K562 (cell line): ENCODE results near the gene MACROD2. TPM values are rescaled to one million over a fixed set of nuclear protein-coding genes. Genes with fewer than 3 reads are reported as not detected.

Source experiments
- ATAC-seq: fragments of 200-7000 bp; cut with Tn5 transposase; 3 replicates; pipeline ENCODE4 v1.9.1; 2020; ENCODE audit warnings: moderate library complexity
- BruUV-seq: library from RNA; stranded (reverse); fragments of 400-500 nt; replicated peaks from 2 replicates; lab custom pipeline; 2021; lab: Mats Ljungman, UMichigan
- CTCF ChIA-PET: fragments of 300-600 bp; formaldehyde crosslinking; extraction: SDS; loops from one replicate; lab custom pipeline; 2021; ENCODE audit warnings: low intra/inter-chr PET ratio; lab: Yijun Ruan, JAX
- POLR2A ChIA-PET: fragments of 300-600, 350-650 bp; sonication (Branson Sonifier 250); formaldehyde crosslinking; extraction: SDS; loops from one replicate; lab custom pipeline; 2021; ENCODE audit warnings: antibody characterized with exemption, inconsistent platforms; lab: Yijun Ruan, JAX
- DNase-seq, 4 experiments: peaks; one replicate each; pipeline versions ENCODE4 v3.0.0 to v3.0.0-alpha.2; 2011 to 2018; ENCODE audit warnings: low spot score in 3 of 4, mixed read lengths in 3 of 4; ENCODE audit errors: extremely low read depth in 1 of 4
- FAIRE-seq: peaks from 2 replicates; lab custom pipeline; 2011; peaks lifted over from hg19 to GRCh38; lab: Jason Lieb, UNC
- H2AFZ ChIP-seq: 2 replicates; pipeline ENCODE4 v1.6.0; 2011; ENCODE audit warnings: low read depth, low read length, control low read depth, inconsistent platforms
- H3K27ac ChIP-seq: fragments of 200-600 bp; 3 replicates; pipeline ENCODE4 v1.8.0; 2011; ENCODE audit warnings: low read depth, mild to moderate bottlenecking, control low read depth, inconsistent platforms, low read length, moderate library complexity, mixed read lengths; ENCODE audit errors: extremely low read depth
- H3K27me3 ChIP-seq, 2 experiments: fragments of 300-600 bp in 1 of 2; 2 replicates in 1 of 2; 3 replicates in 1 of 2; pipeline versions ENCODE4 v1.6.0 to v1.8.0; 2011; ENCODE audit warnings: inconsistent platforms in 2 of 2, low read length in 2 of 2, mild to moderate bottlenecking in 1 of 2, mixed read lengths in 1 of 2, moderate library complexity in 1 of 2; ENCODE audit not compliant: control insufficient read depth in 2 of 2, insufficient read depth in 2 of 2
- H3K36me3 ChIP-seq: fragments of 300-600 bp; 3 replicates; pipeline ENCODE4 v1.8.0; 2011; ENCODE audit warnings: mild to moderate bottlenecking, low read length, inconsistent platforms; ENCODE audit not compliant: control insufficient read depth, insufficient read depth
- H3K4me1 ChIP-seq, 2 experiments: fragments of 200-600 bp in 1 of 2; replicated peaks in 1 of 2; 2 replicates in 1 of 2; 3 replicates in 1 of 2; pipeline versions ENCODE4 v1.5.1 to v1.8.0; 2011; ENCODE audit warnings: inconsistent platforms in 2 of 2, low read length in 2 of 2, mild to moderate bottlenecking in 1 of 2, mixed read lengths in 1 of 2, moderate library complexity in 1 of 2; ENCODE audit not compliant: control insufficient read depth in 2 of 2, insufficient read depth in 2 of 2
- H3K4me2 ChIP-seq: 2 replicates; pipeline ENCODE4 v1.6.1; 2011; ENCODE audit warnings: low read length, control low read depth, inconsistent platforms, mixed read lengths; ENCODE audit not compliant: insufficient read depth
- H3K4me3 ChIP-seq: fragments of 200-600 bp; sonication (generic), shearing (Covaris generic); 2 replicates; pipeline ENCODE4 v1.5.1; 2016; ENCODE audit warnings: control low read depth, inconsistent platforms
- H3K79me2 ChIP-seq: fragments of 200-600 bp; 3 replicates; pipeline ENCODE4 v1.8.0; 2011; ENCODE audit warnings: low read length, inconsistent platforms; ENCODE audit not compliant: control insufficient read depth, insufficient read depth
- H3K9ac ChIP-seq, 2 experiments: 2 replicates each; pipeline versions ENCODE4 v1.6.0 to v1.6.1; 2011; ENCODE audit warnings: low read depth in 2 of 2, low read length in 2 of 2, control low read depth in 1 of 2, inconsistent platforms in 1 of 2, mild to moderate bottlenecking in 1 of 2, mixed read lengths in 1 of 2; ENCODE audit not compliant: insufficient read depth in 1 of 2
- H3K9me1 ChIP-seq: one replicate; pipeline ENCODE4 v1.6.0; 2011; ENCODE audit warnings: inconsistent platforms, mild to moderate bottlenecking, low read length, moderate library complexity; ENCODE audit not compliant: control insufficient read depth, insufficient read depth
- H3K9me3 ChIP-seq: replicated peaks from 2 replicates; pipeline ENCODE4 v1.5.1; 2011; ENCODE audit warnings: low read depth, low read length, inconsistent platforms; ENCODE audit not compliant: control insufficient read depth, insufficient read depth
- H4K20me1 ChIP-seq: replicated peaks from 2 replicates; pipeline ENCODE4 v1.6.1; 2011; ENCODE audit warnings: low read length, inconsistent platforms, mixed read lengths; ENCODE audit not compliant: control insufficient read depth, insufficient read depth
- ATF7 ChIP-seq: fragments of 450-650 bp; IDR thresholded peaks from 2 replicates; pipeline ENCODE4 v1.7.1; 2014; ENCODE audit warnings: mild to moderate bottlenecking, moderate library complexity
- HINFP ChIP-seq: fragments of 450-650 bp; conservative IDR thresholded peaks from 2 replicates; pipeline ENCODE4 v1.6.1; 2016; ENCODE audit warnings: missing genetic modification characterization, low read depth, mild to moderate bottlenecking, control low read depth, missing compliant biosample characterization
- HNRNPLL ChIP-seq: fragments of 200-400 bp; formaldehyde crosslinking; IDR thresholded peaks from 2 replicates; pipeline ENCODE4 v1.6.1; 2017; ENCODE audit warnings: low read length, low read depth, mild to moderate bottlenecking; ENCODE audit not compliant: poor library complexity, severe bottlenecking
- MXI1 ChIP-seq: IDR thresholded peaks from 2 replicates; pipeline ENCODE4 v1.6.1; 2011; ENCODE audit warnings: low read depth, mild to moderate bottlenecking, improper control_type of control experiment, low read length
- POLR2H ChIP-seq: IDR thresholded peaks from 2 replicates; pipeline ENCODE4 v1.6.1; 2016; ENCODE audit warnings: missing genetic modification characterization, low read depth, mild to moderate bottlenecking, control low read depth, missing compliant biosample characterization, moderate library complexity
- RAD21 ChIP-seq, 2 experiments: fragments of 250-450 bp in 1 of 2; fragments of 450-650 bp in 1 of 2; sonication (Bioruptor Pico) in 1 of 2; formaldehyde crosslinking in 1 of 2; IDR thresholded peaks in 1 of 2; conservative IDR thresholded peaks in 1 of 2; 2 replicates each; pipeline versions ENCODE4 v1.4.0 to v1.8.0; 2020 to 2022; ENCODE audit warnings: mild to moderate bottlenecking in 2 of 2, moderate library complexity in 1 of 2
- RBM39 ChIP-seq: fragments of 200-400 bp; formaldehyde crosslinking; optimal IDR thresholded peaks from 2 replicates; pipeline ENCODE3; 2018; ENCODE audit warnings: low read depth, low read length
- SAFB ChIP-seq: fragments of 200-400 bp; formaldehyde crosslinking; IDR thresholded peaks from 2 replicates; pipeline ENCODE4 v1.6.1; 2017; ENCODE audit warnings: low read depth, low read length, borderline replicate concordance
- SRF ChIP-seq, 2 experiments: fragments of 250-450, 450-650 bp in 1 of 2; sonication (Bioruptor Pico) in 1 of 2; sonication (generic) in 1 of 2; formaldehyde crosslinking; IDR thresholded peaks; 2 replicates each; pipeline versions ENCODE4 v1.5.0 to v1.5.1; 2020 to 2022; ENCODE audit warnings: mild to moderate bottlenecking in 1 of 2, missing genetic modification reagents in 1 of 2
- ZBTB5 ChIP-seq: fragments of 450-650 bp; IDR thresholded peaks from 2 replicates; pipeline ENCODE4 v1.6.1; 2017; ENCODE audit warnings: antibody characterized with exemption
- ZC3H8 ChIP-seq: fragments of 450-650 bp; IDR thresholded peaks from 2 replicates; pipeline ENCODE4 v1.6.1; 2017
- ZMIZ1 ChIP-seq, 2 experiments: fragments of 150-350 bp in 1 of 2; IDR thresholded peaks; 2 replicates each; pipeline ENCODE4 v1.6.1; 2012 to 2016; ENCODE audit warnings: low read depth in 2 of 2, low read length in 2 of 2, mild to moderate bottlenecking in 1 of 2, moderate library complexity in 1 of 2
- ZNF24 ChIP-seq: fragments of 450-650 bp; IDR thresholded peaks from 2 replicates; pipeline ENCODE4 v1.6.1; 2016
- ZNF589 ChIP-seq: fragments of 200-800 bp; sonication (Bioruptor generic); IDR thresholded peaks from 2 replicates; pipeline ENCODE4 v1.6.1; 2016; ENCODE audit warnings: low read depth, missing genetic modification characterization, missing compliant biosample characterization
- ZZZ3 ChIP-seq: fragments of 450-650 bp; IDR thresholded peaks from 2 replicates; pipeline ENCODE4 v1.6.1; 2016; ENCODE audit warnings: antibody characterized with exemption, mild to moderate bottlenecking, moderate library complexity
- WGBS: fragments of 100-300 bp; shearing (Covaris generic); methylation state at CpG from one replicate; pipeline ENCODE4 v1.1.6; 2016; ENCODE audit warnings: low coverage, mixed read lengths; ENCODE audit not compliant: insufficient coverage; ENCODE audit errors: missing lambda C conversion rate; 5-methylcytosine and 5-hydroxymethylcytosine counted together
- in situ Hi-C: fragments of 300-500 bp; cut with MboI; formaldehyde crosslinking; loops from 4 replicates; pipeline ENCODE4 v1.15.0; 2018; ENCODE audit warnings: inconsistent platforms, mixed read lengths
- intact Hi-C: fragments of 100-400 bp; cut with micrococcal nuclease; formaldehyde crosslinking; loops from 2 replicates; pipeline ENCODE4 v1.14.2; 2022
- polyA plus RNA-seq, 8 experiments: library from polyadenylated mRNA; depleted of rRNA in 4 of 8; stranded (reverse) in 5 of 8; unstranded in 3 of 8; fragments of >200 nt; fragmentation: Nextera tagmentation in 2 of 8; fragmentation: Illumina TruSeq in 1 of 8; extraction: Ambion mirVana in 2 of 8; extraction: Trizol in 1 of 8; gene quantifications; 2 replicates each; pipeline versions ENCODE4 v1.2.1 to v1.2.3, GENCODE V29; 2011 to 2014; ENCODE audit warnings: inconsistent platforms in 1 of 8, missing spikeins in 1 of 8
- total RNA-seq, 7 experiments: library from RNA; depleted of rRNA in 6 of 7; stranded (reverse); fragments of >200 nt in 6 of 7; fragmentation: Illumina TruSeq in 2 of 7; extraction: Trizol in 2 of 7; gene quantifications; 2 replicates each; pipeline versions ENCODE4 v1.2.1 to v1.2.3, GENCODE V29; 2011 to 2021; ENCODE audit warnings: low replicate concordance in 1 of 7

Gene MACROD2
- total and polyA plus RNA-seq, 9 of the 15 experiments (the other 6 are each of a cell fraction or from before 2014, with no cell fraction given), result not detected

GRCh38 chr20:14343491-14344065 is 348.3 kb downstream of the MACROD2 start (continued):
- TF ChIP-seq ZBTB5 (no peak), ZNF589 (CRISPR knock-in tag) (no peak), SRF (CRISPR knock-in tag; IDR thresholded peaks at IDR 0.05) (no peak), MXI1 (no peak), ZC3H8 (no peak), RBM39 (no peak)

- H3K9ac ChIP-seq, result no peak overlapping the region
- BruUV-seq, result no TSS peak
- H3K9me1 ChIP-seq, result no peaks in the 10 kb centered on the region
- H3K27ac ChIP-seq, result no peak overlapping the region
- DNase-seq, result no peak
- POLR2A ChIA-PET, result no interaction called here
- no peak overlapping the region for H3K4me2 ChIP-seq
- no peak for FAIRE-seq
- H3K79me2 ChIP-seq, result no peaks in the 10 kb centered on the region
- H4K20me1 ChIP-seq, result no peaks in the 10 kb centered on the region
- no peaks in the 10 kb centered on the region for H3K4me1 ChIP-seq
- intact Hi-C loops (no loop called here), in situ Hi-C loops (no loop called here)
- H3K27me3 ChIP-seq, result no peaks in the 10 kb centered on the region
- H3K9me3 ChIP-seq, result no peaks in the 10 kb centered on the region
- H3K4me3 ChIP-seq, result no peak overlapping the region
- CTCF ChIA-PET, result no interaction called here
- H2AFZ ChIP-seq, result no peak overlapping the region
- no peaks in the 10 kb centered on the region for H3K36me3 ChIP-seq
- WGBS, result 0% methylated on average over 1 of the region's 1 CpG
- ATAC-seq, result no peak
- no peak for TF ChIP-seq RAD21 (CRISPR knock-in tag; conservative IDR thresholded peaks at IDR 0.05 in 1 of 2, IDR thresholded peaks at IDR 0.05 in 1 of 2)
- TF ChIP-seq ZMIZ1 (IDR thresholded peaks at IDR 0.05; ENCODE audit: low read depth in 2 of 2, low read length in 2 of 2), result no peak
- no peak for TF ChIP-seq HNRNPLL
- no peak for TF ChIP-seq ATF7
- no peak for TF ChIP-seq SAFB
- no peak for TF ChIP-seq POLR2H
- TF ChIP-seq ZZZ3, result no peak
- TF ChIP-seq HINFP (tag), result no peak
- no peak for TF ChIP-seq ZNF24
Observed at GRCh38 chr20:14344746-14345145, 349.4 kb downstream of the MACROD2 start.
